Measurements from ENCODE around the gene PDXK. TPM values are rescaled to one million over a fixed set of nuclear protein-coding genes. Genes with fewer than 3 reads are reported as not detected.

The PDXK gene
- total and polyA plus RNA-seq, 9 of the 15 experiments (the other 6 are each of a cell fraction or from before 2014, with no cell fraction given), result 5.6 to 162 (median 76.5) TPM

GRCh38 chr21:43760391-43760958 lies 41.5 kb downstream of the PDXK start (continued):
- TF ChIP-seq CTCF (IDR thresholded peaks at IDR 0.05 in 2 of 3, conservative IDR thresholded peaks at IDR 0.05 in 1 of 3; ENCODE audit: insufficient read depth in 2 of 3, low read depth in 1 of 3, low read length in 3 of 3), result peak; percentile 22 to 42 (median 25); a peak in 3 of 6 replicates
- TF ChIP-seq PBX2 (CRISPR knock-in tag; IDR thresholded peaks at IDR 0.05; ENCODE audit: low read depth), result no peak
- TF ChIP-seq PBX2 (tag; conservative IDR thresholded peaks at IDR 0.05; ENCODE audit: low read depth), result no peak
- no peak for TF ChIP-seq GATA2 (CRISPR knock-in tag; IDR thresholded peaks at IDR 0.05)
- no peak for TF ChIP-seq ZNF41 (CRISPR knock-in tag; conservative IDR thresholded peaks at IDR 0.05)
- TF ChIP-seq IFI16 (CRISPR knock-in tag; IDR thresholded peaks at IDR 0.05), result no peak
- TF ChIP-seq MYBL2 (IDR thresholded peaks at IDR 0.05; ENCODE audit: low read depth), result no peak
- TF ChIP-seq MYBL2 (CRISPR knock-in tag; IDR thresholded peaks at IDR 0.05; ENCODE audit: borderline replicate concordance), result 0 out of 2 replicates have a peak, but pooled peaks have one; percentile 38

All from K562 (cell line).